ENCODE data around the gene OLFM2.
A peak's percentile ranks its signal among the peaks of the same experiment; 100 is the strongest.
"Not testable (repeated sequence)": the region's sequence is repeated elsewhere in the genome, so short reads cannot be mapped to it uniquely, and the experiment has no call there.

Gene OLFM2

GRCh38 chr19:9828551-9829063 lies 107.7 kb downstream of the OLFM2 start:
- DNase-seq (ENCODE audit: low read depth) = no peak

- DNase-seq (ENCODE audit: low read depth) = peak; percentile 79
Measured at GRCh38 chr19:9827289-9828238, 108.8 kb downstream of the OLFM2 start, which contains the start of gene UBL5. Gene UBL5 (plus strand): TSS chr19:9827918. CDS start chr19:9828338, 420 bp downstream.

GRCh38 chr19:9823816-9824215 lies 112.5 kb downstream of the OLFM2 start:
- no peak for DNase-seq (ENCODE audit: low read depth)

- DNase-seq (ENCODE audit: low read depth) = not testable (repeated sequence)
Measured at GRCh38 chr19:9820034-9820433, 116.3 kb downstream of the OLFM2 start.

- no peak for DNase-seq (ENCODE audit: low read depth)
Measured at GRCh38 chr19:9819596-9819909, 116.8 kb downstream of the OLFM2 start.

GRCh38 chr19:9818734-9819595 lies 117.3 kb downstream of the OLFM2 start, which contains the start of gene FBXL12:
Gene FBXL12 (minus strand): TSS chr19:9819079. CDS start chr19:9818813, 266 bp downstream.
- peak; percentile 100 for DNase-seq (ENCODE audit: low read depth)

- no peak for DNase-seq (ENCODE audit: low read depth)
Measured at GRCh38 chr19:9818175-9818733, 118.1 kb downstream of the OLFM2 start.

- no peak for DNase-seq (ENCODE audit: low read depth)
Measured at GRCh38 chr19:9811139-9811538, 125.2 kb downstream of the OLFM2 start.

GRCh38 chr19:9808855-9809824 lies 127.2 kb downstream of the OLFM2 start:
- no peak for DNase-seq (ENCODE audit: low read depth)

- no peak for DNase-seq (ENCODE audit: low read depth)
Measured at GRCh38 chr19:9806803-9807202, 129.5 kb downstream of the OLFM2 start.
